HG03064 (cell line): ENCODE data around the gene LRRC1.
"Not testable (repeated sequence)": the region's sequence is repeated elsewhere in the genome, so short reads cannot be mapped to it uniquely, and the experiment has no call there.

ENCODE experiments used
- ATAC-seq: cut with Tn5 transposase; IDR thresholded peaks from one replicate; pipeline ENCODE4 v1.9.1; 2021; ENCODE audit warnings: low read depth; ENCODE audit not compliant: unreplicated experiment

LRRC1 gene

DNA sequence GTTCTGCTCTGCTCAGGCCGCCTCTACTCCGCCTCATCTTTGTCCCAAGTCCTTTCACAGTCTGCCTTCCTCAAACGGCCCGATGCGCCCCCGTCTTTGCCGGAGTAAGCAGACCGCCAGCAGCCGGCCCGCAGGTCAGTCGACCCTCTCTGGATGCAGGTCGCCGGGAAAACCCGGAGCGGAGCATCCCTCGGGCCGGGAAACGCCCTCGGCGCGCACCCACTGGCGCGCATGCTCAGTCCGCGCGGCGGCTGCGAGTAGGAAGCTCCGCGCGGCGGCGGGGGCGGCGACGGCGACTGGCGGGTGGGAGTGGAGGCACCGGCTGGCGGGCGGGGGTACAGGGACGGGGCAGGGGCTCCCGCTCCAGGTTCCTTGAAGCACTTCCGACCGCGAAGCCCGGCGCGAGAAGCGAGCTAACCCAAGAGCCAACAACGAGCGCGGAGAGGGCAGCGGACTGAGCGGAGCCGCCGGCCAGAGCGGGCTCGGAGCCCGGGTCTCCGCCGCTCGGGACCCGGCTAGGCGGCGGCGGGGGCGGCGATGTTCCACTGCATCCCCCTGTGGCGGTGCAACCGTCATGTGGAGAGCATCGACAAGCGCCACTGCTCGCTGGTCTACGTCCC is at the start of gene LRRC1:
Gene LRRC1 (plus strand): TSS at position 286 of the 620 bp plus-strand sequence. CDS start 252 bp downstream, at position 538.
- ATAC-seq, result peak; percentile 67

GRCh38 chr6:53746442-53747103 is 48.2 kb upstream of the LRRC1 start:
- ATAC-seq, result no peak

GRCh38 chr6:53750052-53750650 is 44.7 kb upstream of the LRRC1 start:
- ATAC-seq, result no peak

DNA sequence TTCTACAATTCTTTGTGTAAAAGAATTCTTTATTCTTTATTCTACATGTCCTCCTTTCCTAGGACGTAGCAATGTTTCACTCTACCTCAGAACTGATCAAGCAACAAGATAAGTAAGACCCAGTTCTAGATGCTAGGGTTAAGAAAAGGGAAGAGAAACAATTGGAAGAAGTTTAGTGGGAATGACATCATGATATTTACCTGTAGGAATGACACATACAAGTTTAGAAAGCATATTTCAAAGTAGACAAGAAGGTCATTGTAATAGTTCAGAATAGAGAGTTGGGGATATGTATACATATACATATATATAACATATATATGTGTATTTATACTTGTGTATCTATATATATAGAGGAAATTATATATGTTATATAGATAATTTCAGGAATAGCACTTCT is 43.4 kb upstream of the LRRC1 start:
- ATAC-seq, result no peak

DNA sequence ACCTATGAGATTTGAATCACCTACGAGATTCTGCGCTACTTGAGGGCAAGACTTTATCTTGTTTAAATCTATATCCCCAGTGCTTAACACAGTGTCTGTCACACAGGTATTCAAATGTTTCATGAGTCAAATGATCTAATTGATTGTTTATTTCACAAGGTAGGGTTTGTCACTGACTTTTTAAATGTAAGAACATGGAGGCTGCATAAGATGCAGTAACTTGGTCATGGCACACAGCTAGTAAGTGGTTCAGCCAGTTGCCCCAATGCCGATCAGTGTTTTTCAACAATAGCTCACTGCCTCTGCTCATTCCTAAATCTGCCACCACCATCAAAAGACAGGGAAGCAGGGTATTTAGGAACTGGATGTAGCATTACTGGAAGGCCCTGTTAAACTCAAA is 42.4 kb upstream of the LRRC1 start:
- no peak for ATAC-seq

- ATAC-seq, result no peak
Observed at GRCh38 chr6:53752856-53753255, 41.9 kb upstream of the LRRC1 start.

DNA sequence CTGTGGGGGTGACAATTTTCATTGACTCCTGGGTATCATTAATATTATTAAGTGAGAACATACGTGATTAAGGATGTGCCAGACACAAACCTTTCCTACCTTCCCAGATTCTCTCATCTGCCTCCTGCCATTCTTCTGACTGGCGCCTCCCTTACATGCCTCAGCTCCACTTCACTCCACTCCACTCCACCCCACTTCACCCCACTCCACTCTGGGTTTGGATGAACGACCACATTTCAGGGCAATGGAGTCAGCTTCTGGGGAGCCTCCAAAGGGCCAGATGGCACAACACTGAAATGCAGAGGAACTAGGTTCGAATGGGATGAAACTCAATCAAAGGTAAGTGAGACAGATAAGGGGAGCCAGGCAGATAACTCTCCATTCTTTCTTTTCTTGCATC is 40.5 kb upstream of the LRRC1 start:
- ATAC-seq, result no peak

DNA sequence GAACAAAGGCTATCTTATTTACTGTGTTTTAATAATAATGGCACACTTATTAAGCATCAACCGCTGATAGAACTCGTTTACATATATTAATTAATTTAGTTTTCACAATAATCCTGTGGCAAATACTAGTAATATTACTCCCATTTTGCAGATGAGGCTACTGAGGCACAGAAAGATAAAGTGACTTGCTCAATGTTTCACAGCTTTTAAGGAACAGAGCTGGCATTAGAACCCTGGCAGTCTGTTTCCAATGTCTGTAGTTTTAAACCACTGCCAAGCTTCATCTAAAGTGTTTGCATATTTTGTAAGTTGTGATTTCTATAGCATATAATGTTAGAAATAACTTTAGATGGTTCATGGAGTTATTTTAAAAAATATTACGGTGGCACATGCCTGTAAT is 38.4 kb upstream of the LRRC1 start:
- ATAC-seq, result no peak

DNA sequence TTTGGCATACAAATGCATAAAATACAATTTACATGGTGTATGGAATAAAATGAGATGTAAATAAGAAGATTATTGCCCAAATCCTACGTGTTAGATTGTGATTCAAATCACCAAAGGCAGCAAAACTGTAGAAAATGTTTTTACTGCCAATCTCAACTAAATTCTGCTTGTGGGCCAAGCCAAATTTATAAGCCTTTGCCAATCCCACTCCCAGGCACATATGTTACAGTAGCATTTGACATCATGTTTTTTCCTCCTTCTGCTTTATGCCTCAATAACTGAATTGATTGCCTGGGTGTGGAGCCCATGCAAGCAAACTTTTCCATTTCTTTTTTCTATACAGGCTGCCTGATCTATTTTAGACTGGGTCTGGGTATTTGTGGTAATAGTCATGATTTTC is 36.3 kb upstream of the LRRC1 start:
- ATAC-seq, result no peak

GRCh38 chr6:53761036-53761435 is 33.8 kb upstream of the LRRC1 start:
- no peak for ATAC-seq

DNA sequence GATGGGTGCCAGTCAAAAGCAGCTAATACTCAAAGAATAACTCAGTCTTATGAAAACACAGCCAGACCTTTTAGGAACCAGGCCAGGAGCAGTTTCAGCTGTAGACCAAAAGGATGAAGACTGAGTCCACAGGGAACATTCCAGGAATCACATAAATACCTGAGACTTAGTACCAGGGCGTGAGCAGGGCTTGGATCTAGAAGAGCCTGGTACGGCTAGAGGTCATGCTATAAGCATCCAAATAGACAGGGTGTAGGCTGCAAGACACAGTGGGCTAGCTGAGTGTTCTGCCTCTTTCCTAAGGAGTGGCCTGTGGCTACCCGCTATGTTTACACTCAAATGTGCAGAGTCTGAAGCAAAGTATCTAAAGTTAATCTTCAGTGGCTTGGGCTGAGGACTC is 29.5 kb upstream of the LRRC1 start:
- ATAC-seq, result no peak

DNA sequence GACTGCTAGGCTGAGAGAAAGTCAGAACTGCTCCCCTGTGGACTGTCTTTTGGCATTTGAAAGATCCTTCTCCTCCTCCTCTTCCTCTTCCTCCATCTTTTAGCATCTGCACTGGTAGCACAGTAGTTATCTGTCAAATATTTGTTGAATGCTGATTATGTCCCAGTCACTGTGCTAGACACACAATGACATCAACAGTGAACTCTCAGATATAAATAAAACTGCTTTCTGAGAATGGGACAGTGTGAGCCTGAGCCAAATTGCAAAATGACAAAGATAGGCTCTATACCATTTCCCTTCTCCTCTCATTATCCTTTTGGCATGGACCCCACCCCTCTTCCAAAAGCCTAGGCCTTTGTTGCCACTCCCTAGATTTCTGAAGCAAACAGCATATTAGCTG is 27.9 kb upstream of the LRRC1 start:
- ATAC-seq, result no peak

DNA sequence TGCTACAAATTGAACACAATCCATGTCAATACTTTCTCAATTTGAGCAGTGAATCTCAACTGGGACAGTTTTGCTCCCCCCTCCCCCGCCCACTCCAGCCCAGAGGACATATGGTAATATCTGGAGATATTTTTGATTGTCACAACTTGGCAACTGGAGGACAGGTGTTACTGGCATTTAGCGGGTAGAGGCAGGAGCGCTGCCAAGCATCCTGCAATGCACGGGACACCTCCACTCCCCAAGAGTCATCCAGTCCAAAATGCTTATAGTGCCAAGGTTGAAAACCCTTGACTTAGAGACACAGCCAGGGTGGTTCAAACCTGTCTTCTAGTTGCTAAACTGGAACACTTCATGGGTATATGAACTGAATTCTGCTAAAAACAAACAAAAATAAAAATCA is 26.9 kb upstream of the LRRC1 start:
- no peak for ATAC-seq

GRCh38 chr6:53768636-53769035 is 26.2 kb upstream of the LRRC1 start:
- ATAC-seq, result no peak

DNA sequence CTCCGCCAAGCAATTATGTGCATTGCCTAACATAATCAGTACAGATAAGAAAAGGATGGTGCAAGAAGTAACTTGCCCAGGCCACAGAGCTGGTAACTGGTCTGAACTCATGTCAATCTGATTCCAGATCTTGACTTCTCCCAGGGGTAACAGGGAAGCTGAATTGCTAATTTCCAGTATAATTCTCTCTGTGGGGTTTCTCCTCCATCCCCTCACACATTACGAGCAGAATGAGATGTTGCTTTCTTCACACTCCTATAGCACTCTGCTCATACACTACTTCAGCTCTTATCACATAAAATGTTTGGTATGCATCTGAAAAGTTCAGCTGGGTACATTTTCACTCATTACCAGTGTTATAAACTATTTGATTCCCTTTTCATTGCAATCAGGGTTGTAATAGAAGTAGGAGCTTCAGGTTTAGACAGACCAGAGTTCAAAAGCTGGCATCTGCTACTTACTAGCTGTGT is 24.0 kb upstream of the LRRC1 start:
- ATAC-seq, result no peak

DNA sequence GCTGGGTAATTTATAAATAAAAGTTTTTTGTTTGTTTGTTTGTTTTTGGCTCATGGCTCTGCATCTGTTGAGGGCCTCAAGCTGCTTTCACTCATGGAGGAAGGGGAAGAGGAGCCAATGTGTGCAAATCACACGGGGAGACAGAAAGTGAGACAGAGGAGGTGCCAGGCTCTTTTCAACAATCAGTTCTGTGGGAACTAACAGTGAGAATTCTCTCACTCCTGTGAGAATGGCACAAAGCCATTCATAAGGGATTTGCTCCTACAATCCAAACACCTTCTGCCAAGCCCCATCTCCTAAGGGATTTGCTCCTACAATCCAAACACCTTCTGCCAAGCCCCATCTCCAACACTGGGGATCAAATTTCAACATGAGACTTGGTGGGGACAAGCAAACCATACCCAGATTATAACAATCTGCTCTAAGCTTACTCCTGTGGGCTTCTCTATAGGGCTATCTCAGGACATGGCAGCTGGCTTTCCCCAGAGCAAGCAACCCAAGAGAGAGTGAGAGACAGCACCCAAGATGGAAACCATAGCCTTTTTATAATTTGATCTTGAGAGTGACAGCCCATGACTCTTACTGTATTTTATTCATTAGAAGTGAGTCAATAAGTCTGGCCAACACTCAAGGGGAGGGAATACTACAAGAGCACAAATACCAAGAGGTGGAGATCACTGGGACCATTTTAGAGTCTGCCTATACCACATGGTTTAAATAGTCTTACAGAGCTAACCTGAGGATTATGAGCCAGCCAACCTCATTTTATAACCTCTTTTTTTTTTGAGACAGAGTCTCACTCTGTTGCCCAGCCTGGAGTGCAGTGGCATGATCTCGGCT is 22.8 kb upstream of the LRRC1 start:
- no peak for ATAC-seq

DNA sequence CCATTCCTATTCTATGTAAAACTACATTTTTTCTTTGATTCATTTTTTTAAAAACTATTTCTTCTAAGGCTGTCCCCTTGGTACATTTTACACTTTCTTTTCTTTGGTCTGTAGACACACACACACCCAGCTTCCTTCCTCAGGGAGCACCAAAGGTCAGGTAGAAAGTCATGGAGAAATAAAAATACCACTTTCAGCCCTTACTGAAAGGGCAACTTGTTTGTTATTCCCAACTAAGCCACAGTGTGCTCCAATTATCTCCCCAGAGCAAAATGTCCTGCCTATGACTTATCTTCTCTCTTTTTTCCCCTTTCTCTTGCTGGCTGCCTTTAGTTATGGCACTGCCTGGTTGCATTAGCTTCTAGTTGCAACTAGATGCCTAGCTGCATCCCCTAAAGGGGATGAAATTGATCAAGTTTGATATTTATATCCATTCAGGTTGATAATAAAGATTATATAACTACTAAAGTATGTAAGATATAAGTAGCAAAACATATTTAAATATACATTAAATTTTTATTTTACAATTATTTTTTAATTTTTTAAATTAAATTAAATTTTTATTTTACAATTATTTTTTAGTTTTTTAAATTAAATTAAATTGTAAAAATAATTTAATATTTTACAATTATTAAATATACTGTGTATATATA is 21.6 kb upstream of the LRRC1 start:
- no peak for ATAC-seq

DNA sequence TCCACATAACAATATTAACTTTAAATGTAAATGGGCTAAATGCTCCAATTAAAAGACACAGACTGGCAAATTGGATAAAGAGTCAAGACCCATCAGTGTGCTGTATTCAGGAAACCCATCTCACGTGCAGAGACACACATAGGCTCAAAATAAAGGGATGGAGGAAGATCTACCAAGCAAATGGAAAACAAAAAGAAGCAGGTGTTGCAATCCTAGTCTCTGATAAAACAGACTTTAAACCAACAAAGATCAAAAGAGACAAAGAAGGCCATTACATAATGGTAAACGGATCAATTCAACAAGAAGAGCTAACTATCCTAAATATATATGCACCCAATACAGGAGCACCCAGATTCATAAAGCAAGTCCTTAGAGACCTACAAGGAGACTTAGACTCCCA is 18.7 kb upstream of the LRRC1 start:
- not testable (repeated sequence) for ATAC-seq

DNA sequence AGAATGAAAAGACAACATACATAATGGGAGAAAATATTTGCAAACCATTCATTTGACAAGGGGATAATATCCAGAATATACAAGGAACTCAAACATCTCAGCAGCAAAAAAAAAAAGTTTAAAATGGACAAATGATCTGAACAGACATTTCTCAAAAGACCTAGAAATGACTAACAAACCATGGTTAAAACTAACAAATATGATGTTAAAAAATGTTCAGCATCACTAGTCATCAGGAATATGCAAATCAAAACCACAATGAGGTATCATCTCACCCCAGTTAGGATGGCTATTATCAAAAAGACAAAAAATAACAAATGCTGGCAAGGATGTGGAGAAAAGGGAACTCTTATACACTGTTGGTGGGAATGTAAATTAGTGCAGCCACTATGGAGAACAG is 9.8 kb upstream of the LRRC1 start:
- not testable (repeated sequence) for ATAC-seq

DNA sequence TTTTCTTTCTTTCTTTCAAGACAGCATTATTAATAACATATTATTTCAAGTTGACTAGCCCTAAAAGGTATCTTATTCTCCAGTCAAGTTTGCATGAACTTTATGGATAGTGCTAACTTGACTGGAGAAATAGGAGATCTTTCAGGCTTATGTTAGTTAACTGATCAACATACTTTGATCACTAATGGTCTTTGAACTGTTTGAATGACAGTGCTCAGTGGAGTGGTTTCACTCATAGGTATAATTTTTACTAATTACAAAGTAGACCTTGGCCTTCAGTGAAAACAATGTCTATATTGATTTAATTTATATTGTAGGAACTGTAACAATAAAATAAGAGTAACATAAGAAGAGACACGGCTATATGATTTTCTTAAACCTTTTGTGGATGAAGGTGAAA is 8.0 kb upstream of the LRRC1 start:
- no peak for ATAC-seq

- ATAC-seq, result no peak
Observed at GRCh38 chr6:53790886-53791285, 3.9 kb upstream of the LRRC1 start.
